GM21737 (cell line): ENCODE data around the gene PPEF1.
"Not testable (repeated sequence)": the region's sequence is repeated elsewhere in the genome, so short reads cannot be mapped to it uniquely, and the experiment has no call there.

Source experiments
- ATAC-seq: cut with Tn5 transposase; IDR thresholded peaks from one replicate; pipeline ENCODE4 v1.9.1; 2021; ENCODE audit warnings: mild to moderate bottlenecking, moderate library complexity; ENCODE audit not compliant: unreplicated experiment

Gene PPEF1

GRCh38 chrX:18702362-18703195 lies 4.9 kb upstream of the PPEF1 start:
- no peak for ATAC-seq

- no peak for ATAC-seq
These were observed 2.4 kb downstream of the PPEF1 start for GRCh38 chrX:18709833-18710232.

GRCh38 chrX:18714910-18715309 lies 7.5 kb downstream of the PPEF1 start:
- no peak for ATAC-seq

- ATAC-seq, result no peak
These were observed 12.4 kb downstream of the PPEF1 start for GRCh38 chrX:18719852-18720251.

- ATAC-seq, result no peak
These were observed 14.4 kb downstream of the PPEF1 start for GRCh38 chrX:18721683-18722499.

GRCh38 chrX:18722500-18723071 lies 15.1 kb downstream of the PPEF1 start:
- ATAC-seq, result no peak

GRCh38 chrX:18725310-18725943 lies 18.0 kb downstream of the PPEF1 start:
- ATAC-seq, result no peak

- no peak for ATAC-seq
These were observed 25.8 kb downstream of the PPEF1 start for GRCh38 chrX:18733287-18733686.

- not testable (repeated sequence) for ATAC-seq
These were observed 32.2 kb downstream of the PPEF1 start for GRCh38 chrX:18739609-18740008.

GRCh38 chrX:18748499-18748898 lies 41.1 kb downstream of the PPEF1 start:
- no peak for ATAC-seq

GRCh38 chrX:18753631-18754030 lies 46.2 kb downstream of the PPEF1 start:
- ATAC-seq, result no peak

- ATAC-seq, result no peak
These were observed 48.2 kb downstream of the PPEF1 start for GRCh38 chrX:18755651-18756050.

GRCh38 chrX:18757956-18758932 lies 50.8 kb downstream of the PPEF1 start:
- no peak for ATAC-seq

GRCh38 chrX:18761750-18762149 lies 54.3 kb downstream of the PPEF1 start:
- ATAC-seq, result no peak

- ATAC-seq, result not testable (repeated sequence)
These were observed 55.7 kb downstream of the PPEF1 start for GRCh38 chrX:18763106-18763505.

- ATAC-seq, result no peak
These were observed 61.9 kb downstream of the PPEF1 start for GRCh38 chrX:18769364-18769763.

- no peak for ATAC-seq
These were observed 62.5 kb downstream of the PPEF1 start for GRCh38 chrX:18769812-18770573.

GRCh38 chrX:18789916-18790315 lies 82.5 kb downstream of the PPEF1 start:
- no peak for ATAC-seq

GRCh38 chrX:18792828-18793227 lies 85.4 kb downstream of the PPEF1 start:
- ATAC-seq, result no peak
